ENCODE measurements around the gene TMEM132C.

TMEM132C gene

GRCh38 chr12:128661226-128661569, 394.2 kb downstream of the TMEM132C start:
- Histone ChIP-seq H3K27ac (ENCODE audit: low read depth in 2 of 2, low read length in 2 of 2) (no peak overlapping the region), H3K27me3 (ENCODE audit: control insufficient read depth in 2 of 2, insufficient read depth in 2 of 2, low read length in 2 of 2) (no peaks in the 10 kb centered on the region), H3K9me3 (ENCODE audit: control insufficient read depth in 2 of 2, low read length in 2 of 2) (peaks cover 2 to 4% of the 10 kb centered on the region in 2 donors), H3K9ac (ENCODE audit: low read depth in 1 of 2, low read length in 2 of 2) (no peak overlapping the region), H3K36me3 (ENCODE audit: control insufficient read depth in 2 of 2, insufficient read depth in 2 of 2, low read length in 2 of 2) (no peaks in the 10 kb centered on the region), H3K4me3 (ENCODE audit: low read length in 2 of 2) (no peak overlapping the region), H3K4me1 (ENCODE audit: control insufficient read depth in 2 of 2, insufficient read depth in 2 of 2, low read length in 2 of 2) (no peaks in the 10 kb centered on the region)

- Histone ChIP-seq H3K9ac (ENCODE audit: low read depth in 1 of 2, low read length in 2 of 2) (no peak overlapping the region), H3K9me3 (ENCODE audit: control insufficient read depth in 2 of 2, low read length in 2 of 2) (peaks cover 2 to 4% of the 10 kb centered on the region in 2 donors), H3K36me3 (ENCODE audit: control insufficient read depth in 2 of 2, insufficient read depth in 2 of 2, low read length in 2 of 2) (no peaks in the 10 kb centered on the region), H3K27ac (ENCODE audit: low read depth in 2 of 2, low read length in 2 of 2) (no peak overlapping the region), H3K4me3 (ENCODE audit: low read length in 2 of 2) (no peak overlapping the region), H3K4me1 (ENCODE audit: control insufficient read depth in 2 of 2, insufficient read depth in 2 of 2, low read length in 2 of 2) (no peaks in the 10 kb centered on the region), H3K27me3 (ENCODE audit: control insufficient read depth in 2 of 2, insufficient read depth in 2 of 2, low read length in 2 of 2) (no peaks in the 10 kb centered on the region)
Measured at GRCh38 chr12:128662101-128662500, 395.1 kb downstream of the TMEM132C start.

GRCh38 chr12:128664501-128664900, 397.5 kb downstream of the TMEM132C start:
- H3K36me3 ChIP-seq (ENCODE audit: control insufficient read depth in 2 of 2, insufficient read depth in 2 of 2, low read length in 2 of 2): no peaks in the 10 kb centered on the region
- H3K27me3 ChIP-seq (ENCODE audit: control insufficient read depth in 2 of 2, insufficient read depth in 2 of 2, low read length in 2 of 2): no peaks in the 10 kb centered on the region
- H3K9ac ChIP-seq (ENCODE audit: low read depth in 1 of 2, low read length in 2 of 2): no peak overlapping the region
- no peak overlapping the region for H3K4me3 ChIP-seq (ENCODE audit: low read length in 2 of 2)
- H3K4me1 ChIP-seq (ENCODE audit: control insufficient read depth in 2 of 2, insufficient read depth in 2 of 2, low read length in 2 of 2): no peaks in the 10 kb centered on the region
- no peak overlapping the region for H3K27ac ChIP-seq (ENCODE audit: low read depth in 2 of 2, low read length in 2 of 2)
- H3K9me3 ChIP-seq (ENCODE audit: control insufficient read depth in 2 of 2, low read length in 2 of 2): peaks cover 2 to 4% of the 10 kb centered on the region in 2 donors

GRCh38 chr12:128667193-128667592, 400.2 kb downstream of the TMEM132C start:
- Histone ChIP-seq H3K27ac (ENCODE audit: low read depth in 2 of 2, low read length in 2 of 2) (no peak overlapping the region), H3K4me3 (ENCODE audit: low read length in 2 of 2) (no peak overlapping the region), H3K36me3 (ENCODE audit: control insufficient read depth in 2 of 2, insufficient read depth in 2 of 2, low read length in 2 of 2) (no peaks in the 10 kb centered on the region), H3K4me1 (ENCODE audit: control insufficient read depth in 2 of 2, insufficient read depth in 2 of 2, low read length in 2 of 2) (no peaks in the 10 kb centered on the region), H3K27me3 (ENCODE audit: control insufficient read depth in 2 of 2, insufficient read depth in 2 of 2, low read length in 2 of 2) (no peaks in the 10 kb centered on the region), H3K9ac (ENCODE audit: low read depth in 1 of 2, low read length in 2 of 2) (no peak overlapping the region), H3K9me3 (ENCODE audit: control insufficient read depth in 2 of 2, low read length in 2 of 2) (peaks cover 2 to 4% of the 10 kb centered on the region in 2 donors)

- Histone ChIP-seq H3K9me3 (ENCODE audit: control insufficient read depth in 2 of 2, low read length in 2 of 2) (no peaks in the 10 kb centered on the region), H3K27ac (ENCODE audit: low read depth in 2 of 2, low read length in 2 of 2) (no peak overlapping the region), H3K4me1 (ENCODE audit: control insufficient read depth in 2 of 2, insufficient read depth in 2 of 2, low read length in 2 of 2) (no peaks in the 10 kb centered on the region), H3K4me3 (ENCODE audit: low read length in 2 of 2) (no peak overlapping the region), H3K9ac (ENCODE audit: low read depth in 1 of 2, low read length in 2 of 2) (no peak overlapping the region), H3K27me3 (ENCODE audit: control insufficient read depth in 2 of 2, insufficient read depth in 2 of 2, low read length in 2 of 2) (no peaks in the 10 kb centered on the region), H3K36me3 (ENCODE audit: control insufficient read depth in 2 of 2, insufficient read depth in 2 of 2, low read length in 2 of 2) (no peaks in the 10 kb centered on the region)
Measured at GRCh38 chr12:128671528-128672042, 404.6 kb downstream of the TMEM132C start.

GRCh38 chr12:128672428-128672827, 405.5 kb downstream of the TMEM132C start:
- no peaks in the 10 kb centered on the region for H3K36me3 ChIP-seq (ENCODE audit: control insufficient read depth in 2 of 2, insufficient read depth in 2 of 2, low read length in 2 of 2)
- no peaks in the 10 kb centered on the region for H3K9me3 ChIP-seq (ENCODE audit: control insufficient read depth in 2 of 2, low read length in 2 of 2)
- H3K9ac ChIP-seq (ENCODE audit: low read depth in 1 of 2, low read length in 2 of 2): no peak overlapping the region
- no peak overlapping the region for H3K27ac ChIP-seq (ENCODE audit: low read depth in 2 of 2, low read length in 2 of 2)
- no peak overlapping the region for H3K4me3 ChIP-seq (ENCODE audit: low read length in 2 of 2)
- H3K27me3 ChIP-seq (ENCODE audit: control insufficient read depth in 2 of 2, insufficient read depth in 2 of 2, low read length in 2 of 2): no peaks in the 10 kb centered on the region
- no peaks in the 10 kb centered on the region for H3K4me1 ChIP-seq (ENCODE audit: control insufficient read depth in 2 of 2, insufficient read depth in 2 of 2, low read length in 2 of 2)

- Histone ChIP-seq H3K4me3 (ENCODE audit: low read length in 2 of 2) (no peak overlapping the region), H3K27ac (ENCODE audit: low read depth in 2 of 2, low read length in 2 of 2) (no peak overlapping the region), H3K27me3 (ENCODE audit: control insufficient read depth in 2 of 2, insufficient read depth in 2 of 2, low read length in 2 of 2) (no peaks in the 10 kb centered on the region), H3K4me1 (ENCODE audit: control insufficient read depth in 2 of 2, insufficient read depth in 2 of 2, low read length in 2 of 2) (no peaks in the 10 kb centered on the region), H3K36me3 (ENCODE audit: control insufficient read depth in 2 of 2, insufficient read depth in 2 of 2, low read length in 2 of 2) (no peaks in the 10 kb centered on the region), H3K9me3 (ENCODE audit: control insufficient read depth in 2 of 2, low read length in 2 of 2) (no peaks in the 10 kb centered on the region), H3K9ac (ENCODE audit: low read depth in 1 of 2, low read length in 2 of 2) (no peak overlapping the region)
Measured at GRCh38 chr12:128672893-128673292, 405.9 kb downstream of the TMEM132C start.

- Histone ChIP-seq H3K4me3 (ENCODE audit: low read length in 2 of 2) (no peak overlapping the region), H3K9ac (ENCODE audit: low read depth in 1 of 2, low read length in 2 of 2) (no peak overlapping the region), H3K4me1 (ENCODE audit: control insufficient read depth in 2 of 2, insufficient read depth in 2 of 2, low read length in 2 of 2) (no peaks in the 10 kb centered on the region), H3K27ac (ENCODE audit: low read depth in 2 of 2, low read length in 2 of 2) (no peak overlapping the region), H3K27me3 (ENCODE audit: control insufficient read depth in 2 of 2, insufficient read depth in 2 of 2, low read length in 2 of 2) (no peaks in the 10 kb centered on the region), H3K36me3 (ENCODE audit: control insufficient read depth in 2 of 2, insufficient read depth in 2 of 2, low read length in 2 of 2) (no peaks in the 10 kb centered on the region), H3K9me3 (ENCODE audit: control insufficient read depth in 2 of 2, low read length in 2 of 2) (no peaks in the 10 kb centered on the region)
Measured at GRCh38 chr12:128675576-128675975, 408.6 kb downstream of the TMEM132C start.

- no peaks in the 10 kb centered on the region for H3K9me3 ChIP-seq (ENCODE audit: control insufficient read depth in 2 of 2, low read length in 2 of 2)
- no peak overlapping the region for H3K9ac ChIP-seq (ENCODE audit: low read depth in 1 of 2, low read length in 2 of 2)
- no peaks in the 10 kb centered on the region for H3K36me3 ChIP-seq (ENCODE audit: control insufficient read depth in 2 of 2, insufficient read depth in 2 of 2, low read length in 2 of 2)
- H3K27ac ChIP-seq (ENCODE audit: low read depth in 2 of 2, low read length in 2 of 2): no peak overlapping the region
- no peak overlapping the region for H3K4me3 ChIP-seq (ENCODE audit: low read length in 2 of 2)
- no peaks in the 10 kb centered on the region for H3K4me1 ChIP-seq (ENCODE audit: control insufficient read depth in 2 of 2, insufficient read depth in 2 of 2, low read length in 2 of 2)
- no peaks in the 10 kb centered on the region for H3K27me3 ChIP-seq (ENCODE audit: control insufficient read depth in 2 of 2, insufficient read depth in 2 of 2, low read length in 2 of 2)
Measured at GRCh38 chr12:128680555-128680954, 413.6 kb downstream of the TMEM132C start.

- Histone ChIP-seq H3K27ac (ENCODE audit: low read depth in 2 of 2, low read length in 2 of 2) (no peak overlapping the region), H3K9me3 (ENCODE audit: control insufficient read depth in 2 of 2, low read length in 2 of 2) (no peaks in the 10 kb centered on the region), H3K9ac (ENCODE audit: low read depth in 1 of 2, low read length in 2 of 2) (no peak overlapping the region), H3K27me3 (ENCODE audit: control insufficient read depth in 2 of 2, insufficient read depth in 2 of 2, low read length in 2 of 2) (no peaks in the 10 kb centered on the region), H3K36me3 (ENCODE audit: control insufficient read depth in 2 of 2, insufficient read depth in 2 of 2, low read length in 2 of 2) (no peaks in the 10 kb centered on the region), H3K4me1 (ENCODE audit: control insufficient read depth in 2 of 2, insufficient read depth in 2 of 2, low read length in 2 of 2) (no peaks in the 10 kb centered on the region), H3K4me3 (ENCODE audit: low read length in 2 of 2) (no peak overlapping the region)
Measured at GRCh38 chr12:128682548-128683275, 415.7 kb downstream of the TMEM132C start.

All from mucosa of rectum (tissue), 2 donors.